Measurements from ENCODE around the gene TIAM2. TPM values are rescaled to one million over a fixed set of nuclear protein-coding genes. Genes with fewer than 3 reads are reported as not detected.

Gene TIAM2
- total RNA-seq, 4 donors from 2014 or later: 8.6 to 17.0 (median 14.8) TPM

DNA sequence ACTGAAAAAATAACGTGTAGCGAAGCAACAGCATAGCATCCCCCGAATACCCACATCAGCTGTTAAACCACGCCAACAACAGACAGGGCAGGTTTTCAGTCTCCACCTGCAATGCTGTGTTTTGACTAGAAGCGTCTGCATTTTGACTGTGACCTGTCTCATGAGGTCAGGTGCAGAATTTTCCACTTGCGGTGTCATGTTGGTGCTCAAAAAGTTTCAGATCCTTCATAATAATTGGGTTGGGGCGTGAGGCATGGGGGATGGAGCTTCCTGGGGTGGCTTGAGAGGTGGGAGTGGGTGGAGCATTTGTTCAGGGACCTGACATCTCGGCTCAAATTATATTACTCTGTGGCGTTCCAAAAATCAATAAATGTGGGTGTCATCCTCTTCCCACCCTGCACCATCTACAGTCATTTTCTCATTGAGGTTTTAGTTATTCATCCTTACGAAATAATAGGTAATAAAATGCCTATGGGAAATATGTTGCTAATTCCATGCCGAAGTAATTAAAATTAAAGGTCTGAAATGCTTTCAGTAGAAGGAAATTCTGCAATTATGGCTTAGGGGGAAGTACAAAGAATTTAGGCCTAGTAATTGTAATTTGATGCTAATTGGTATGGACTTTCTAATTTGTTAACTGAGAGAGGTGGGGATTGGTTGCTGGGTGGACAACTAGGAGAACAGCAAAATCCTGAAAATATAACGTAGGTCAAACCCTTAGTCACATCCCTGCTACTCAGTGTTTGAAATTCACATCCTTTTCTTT is 81.0 kb downstream of the TIAM2 start:
- intact Hi-C loops (cut with DNase I): no loop called here
- no peaks in the 10 kb centered on the region for H3K36me3 ChIP-seq
- H3K4me1 ChIP-seq: no peaks in the 10 kb centered on the region
- peak; percentile 47 for DNase-seq (ENCODE audit: extremely low spot score)
- H3K4me3 ChIP-seq: no peak overlapping the region
- 93% methylated on average over 12 of the region's 12 CpGs for WGBS
- TF ChIP-seq POLR2AphosphoS5 (IDR thresholded peaks at IDR 0.05) (no peak), CTCF (IDR thresholded peaks at IDR 0.05) (no peak), EP300 (IDR thresholded peaks at IDR 0.05) (no peak), POLR2A (IDR thresholded peaks at IDR 0.05; ENCODE audit: low read depth) (no peak)
- H3K27me3 ChIP-seq: no peaks in the 10 kb centered on the region
- no peak overlapping the region for H3K27ac ChIP-seq (replicated peaks in 1 of 4)
- H3K9me3 ChIP-seq: no peaks in the 10 kb centered on the region

GRCh38 chr6:155077331-155077730 is 82.2 kb downstream of the TIAM2 start:
- Histone ChIP-seq H3K27ac (replicated peaks in 1 of 4) (no peak overlapping the region), H3K4me3 (no peak overlapping the region), H3K27me3 (no peaks in the 10 kb centered on the region), H3K36me3 (no peaks in the 10 kb centered on the region), H3K9me3 (no peaks in the 10 kb centered on the region), H3K4me1 (no peaks in the 10 kb centered on the region)
- intact Hi-C loops (cut with DNase I): no loop called here
- WGBS: 76% methylated on average over 7 of the region's 7 CpGs
- no peak for DNase-seq (ENCODE audit: extremely low spot score)
- TF ChIP-seq CTCF (IDR thresholded peaks at IDR 0.05) (no peak), POLR2AphosphoS5 (IDR thresholded peaks at IDR 0.05) (no peak), EP300 (IDR thresholded peaks at IDR 0.05) (no peak), POLR2A (IDR thresholded peaks at IDR 0.05; ENCODE audit: low read depth) (no peak)

GRCh38 chr6:155077784-155078183 is 82.7 kb downstream of the TIAM2 start:
- Histone ChIP-seq H3K27ac (replicated peaks in 1 of 4) (no peak overlapping the region), H3K36me3 (no peaks in the 10 kb centered on the region), H3K27me3 (no peaks in the 10 kb centered on the region), H3K4me3 (no peak overlapping the region), H3K4me1 (no peaks in the 10 kb centered on the region), H3K9me3 (no peaks in the 10 kb centered on the region)
- DNase-seq (ENCODE audit: extremely low spot score): no peak
- intact Hi-C loops (cut with DNase I): no loop called here
- WGBS: 94% methylated on average over 2 of the region's 2 CpGs
- TF ChIP-seq POLR2A (IDR thresholded peaks at IDR 0.05; ENCODE audit: low read depth) (no peak), POLR2AphosphoS5 (IDR thresholded peaks at IDR 0.05) (no peak), EP300 (IDR thresholded peaks at IDR 0.05) (no peak), CTCF (IDR thresholded peaks at IDR 0.05) (no peak)

DNA sequence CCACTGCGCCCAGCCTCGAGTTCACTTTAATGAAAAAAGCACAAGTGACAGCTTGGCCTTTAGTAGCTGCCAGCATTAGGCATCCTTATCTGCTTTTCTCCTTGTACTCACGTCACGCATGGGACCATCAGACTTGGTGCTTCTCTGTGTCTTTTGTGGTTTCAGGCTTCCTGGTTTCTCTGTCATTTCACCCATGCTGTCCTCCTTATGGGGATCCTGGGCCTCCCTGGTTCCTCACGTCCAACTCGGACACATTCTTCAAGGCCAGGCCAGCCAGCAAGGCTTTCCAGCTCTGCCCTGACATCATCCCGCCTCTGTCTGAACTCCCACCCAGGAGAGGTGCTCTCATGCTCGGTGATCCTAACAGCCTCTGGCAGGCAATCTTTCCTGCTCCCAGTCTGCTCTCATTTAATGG is 83.2 kb downstream of the TIAM2 start:
- Histone ChIP-seq H3K4me1 (no peaks in the 10 kb centered on the region), H3K27me3 (no peaks in the 10 kb centered on the region), H3K9me3 (no peaks in the 10 kb centered on the region), H3K27ac (replicated peaks in 1 of 4) (no peak overlapping the region), H3K36me3 (no peaks in the 10 kb centered on the region), H3K4me3 (no peak overlapping the region)
- intact Hi-C loops (cut with DNase I): no loop called here
- WGBS: 58% methylated on average over 7 of the region's 8 CpGs
- DNase-seq (ENCODE audit: extremely low spot score): peak; percentile 89
- TF ChIP-seq CTCF (IDR thresholded peaks at IDR 0.05): no peak
- no peak for TF ChIP-seq EP300 (IDR thresholded peaks at IDR 0.05)
- TF ChIP-seq POLR2A (IDR thresholded peaks at IDR 0.05; ENCODE audit: low read depth): no peak
- TF ChIP-seq POLR2AphosphoS5 (IDR thresholded peaks at IDR 0.05): no peak

Measured in esophagus muscularis mucosa (tissue), 4 donors.